HG02840 (cell line): ENCODE data around the gene CCDC169.

ENCODE experiments used
- ATAC-seq: cut with Tn5 transposase; IDR thresholded peaks from one replicate; pipeline ENCODE4 v1.9.1; 2021; ENCODE audit warnings: mild to moderate bottlenecking, moderate library complexity, moderate number of reproducible peaks; ENCODE audit not compliant: unreplicated experiment, low FRiP score

Gene CCDC169

DNA sequence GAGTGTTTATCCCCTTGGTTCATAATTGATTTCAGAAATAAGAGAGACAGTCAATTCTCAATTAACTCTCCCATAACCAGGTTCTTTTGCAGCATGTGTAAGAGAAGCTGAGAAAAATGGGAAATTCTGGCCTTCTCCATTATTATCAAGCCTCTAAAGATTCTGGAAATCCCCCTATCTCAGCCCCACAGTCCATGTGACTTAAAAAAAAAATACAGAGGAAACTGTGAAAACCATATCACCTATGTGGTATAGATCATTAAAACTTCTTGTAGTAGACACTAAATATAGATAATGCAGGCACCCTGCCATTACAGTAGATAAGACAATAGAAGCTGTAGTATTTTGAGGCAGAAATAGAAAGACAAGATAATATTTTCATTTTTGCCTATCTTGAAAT is 48.9 kb downstream of the CCDC169 start:
- ATAC-seq = no peak

DNA sequence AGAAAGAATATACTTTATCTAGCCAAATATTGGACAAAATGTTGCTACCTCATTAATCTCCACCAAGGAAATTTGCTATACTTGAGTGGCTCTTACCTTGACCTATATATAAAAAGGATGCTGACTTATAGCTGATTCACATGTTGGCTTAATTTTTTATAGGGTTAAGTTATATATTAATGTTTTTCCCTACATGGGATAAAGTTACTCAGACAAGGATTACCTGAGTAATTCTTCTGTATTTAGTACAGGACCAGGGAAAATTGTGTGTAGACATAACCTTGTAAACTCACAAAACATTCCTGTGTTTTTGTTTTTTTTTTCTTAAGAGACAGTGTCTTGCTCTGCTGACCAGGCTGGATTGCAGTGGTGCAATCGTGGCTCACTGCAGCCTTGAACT is 52.6 kb downstream of the CCDC169 start:
- no peak for ATAC-seq

DNA sequence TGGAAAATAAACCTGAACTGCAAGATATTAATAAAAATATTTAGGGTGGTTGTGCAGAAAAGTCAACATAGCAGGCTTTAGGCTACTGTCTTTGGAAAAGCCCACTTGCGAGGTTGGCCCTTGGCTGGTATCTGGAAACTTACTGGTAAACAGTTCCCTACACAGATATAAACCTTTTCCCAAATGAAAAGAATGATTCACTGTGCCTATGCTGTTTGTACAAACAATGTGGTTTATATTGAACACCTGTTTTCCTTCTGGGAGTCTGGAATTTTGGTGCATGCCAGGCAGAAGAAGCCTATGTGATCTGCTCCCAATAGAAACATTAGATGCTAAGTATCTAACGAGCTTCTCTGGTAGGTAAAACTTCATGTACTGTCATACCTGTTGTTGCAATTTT is 53.5 kb downstream of the CCDC169 start:
- no peak for ATAC-seq

DNA sequence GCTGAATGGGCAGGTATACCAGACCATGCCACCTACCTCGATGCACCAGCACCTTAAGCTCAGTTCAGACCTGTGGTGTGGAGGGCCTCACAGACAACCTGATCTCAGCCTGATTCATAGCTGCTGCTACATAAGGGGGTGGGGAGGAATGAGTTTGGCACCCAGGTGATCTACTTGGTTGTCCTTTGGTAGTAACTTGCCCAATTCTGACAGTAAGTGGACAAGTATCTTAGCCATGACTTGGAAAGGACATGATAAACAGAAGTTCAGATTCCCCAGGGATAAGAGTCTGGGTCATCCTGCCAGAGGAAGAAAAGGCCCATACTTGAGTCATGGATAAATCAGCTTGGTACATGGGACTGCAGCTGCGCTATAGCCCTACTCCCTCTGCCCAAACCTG is 54.9 kb downstream of the CCDC169 start:
- no peak for ATAC-seq

DNA sequence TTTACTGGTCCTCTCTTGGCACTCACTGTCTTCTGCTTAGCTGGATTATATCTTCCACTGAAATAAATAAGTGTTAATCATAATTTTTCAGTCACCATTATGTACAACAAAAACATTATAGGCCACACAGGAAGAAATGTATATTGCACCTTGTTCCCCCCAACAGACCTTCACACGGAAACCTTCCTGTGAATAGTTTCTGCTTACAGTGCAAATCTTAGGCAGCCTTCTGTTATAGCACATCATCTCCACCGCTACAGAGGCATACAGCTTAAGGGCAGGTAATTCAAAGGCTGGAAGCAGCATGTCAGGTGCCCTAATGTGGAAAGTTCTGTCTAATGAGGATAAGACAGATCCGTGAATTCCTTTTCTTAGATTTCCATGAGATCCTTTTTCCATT is 66.4 kb downstream of the CCDC169 start:
- ATAC-seq = no peak

DNA sequence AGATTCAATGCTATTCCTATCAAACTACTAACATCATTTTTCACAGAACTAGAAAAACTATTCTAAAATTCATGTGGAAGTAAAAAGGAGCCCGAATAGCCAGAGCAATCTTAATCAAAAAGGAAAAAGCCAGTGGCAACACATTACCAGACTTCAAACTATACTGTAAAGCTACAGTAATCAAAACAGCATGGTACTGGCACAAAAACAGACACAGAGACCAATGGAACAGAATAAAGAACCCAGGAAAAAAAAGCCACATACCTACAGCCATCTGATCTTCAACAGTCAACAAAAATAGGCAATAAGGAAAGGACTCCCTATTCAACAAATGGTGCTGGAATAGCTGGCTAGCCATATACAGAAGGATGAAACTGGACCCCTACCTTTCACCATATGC is 72.9 kb downstream of the CCDC169 start:
- no peak for ATAC-seq

DNA sequence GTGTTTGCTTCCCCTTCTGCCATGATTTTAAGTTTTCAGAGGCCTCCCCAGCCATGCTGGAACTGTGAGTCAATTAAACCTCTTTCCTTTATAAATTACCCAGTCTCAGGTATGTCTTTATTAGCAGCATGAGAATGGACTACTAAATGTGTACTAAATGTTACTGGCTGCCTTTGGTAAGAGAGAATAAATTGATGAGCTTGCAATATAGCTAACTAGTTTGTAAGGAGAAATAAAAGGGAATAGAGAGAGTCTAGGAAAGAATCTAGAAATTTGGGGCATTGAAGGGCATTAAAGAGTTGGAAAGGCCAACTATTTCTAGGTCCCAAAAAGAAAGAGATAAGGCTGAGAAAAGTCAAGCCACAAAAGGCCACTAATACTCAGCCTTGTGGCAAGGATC is 77.7 kb downstream of the CCDC169 start:
- no peak for ATAC-seq

DNA sequence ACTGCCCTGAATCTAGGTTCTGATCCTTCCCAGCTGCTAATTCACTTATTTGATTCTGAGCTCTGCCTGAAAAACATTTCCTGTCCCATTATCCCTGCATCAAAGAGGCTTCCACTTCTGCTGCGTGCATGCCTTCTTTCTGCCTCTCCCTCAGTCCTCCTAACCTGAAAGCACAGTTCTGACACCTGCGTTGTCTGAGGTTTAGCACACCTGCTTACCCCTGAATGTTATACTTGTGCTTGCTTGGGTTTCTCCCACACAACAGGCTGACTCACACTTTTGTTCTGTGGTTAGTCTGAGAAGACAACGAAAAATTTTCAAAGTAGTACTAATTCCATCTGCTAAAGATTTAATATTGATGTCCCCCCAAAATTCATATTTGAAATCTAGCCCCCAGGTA is 80.2 kb downstream of the CCDC169 start:
- no peak for ATAC-seq

DNA sequence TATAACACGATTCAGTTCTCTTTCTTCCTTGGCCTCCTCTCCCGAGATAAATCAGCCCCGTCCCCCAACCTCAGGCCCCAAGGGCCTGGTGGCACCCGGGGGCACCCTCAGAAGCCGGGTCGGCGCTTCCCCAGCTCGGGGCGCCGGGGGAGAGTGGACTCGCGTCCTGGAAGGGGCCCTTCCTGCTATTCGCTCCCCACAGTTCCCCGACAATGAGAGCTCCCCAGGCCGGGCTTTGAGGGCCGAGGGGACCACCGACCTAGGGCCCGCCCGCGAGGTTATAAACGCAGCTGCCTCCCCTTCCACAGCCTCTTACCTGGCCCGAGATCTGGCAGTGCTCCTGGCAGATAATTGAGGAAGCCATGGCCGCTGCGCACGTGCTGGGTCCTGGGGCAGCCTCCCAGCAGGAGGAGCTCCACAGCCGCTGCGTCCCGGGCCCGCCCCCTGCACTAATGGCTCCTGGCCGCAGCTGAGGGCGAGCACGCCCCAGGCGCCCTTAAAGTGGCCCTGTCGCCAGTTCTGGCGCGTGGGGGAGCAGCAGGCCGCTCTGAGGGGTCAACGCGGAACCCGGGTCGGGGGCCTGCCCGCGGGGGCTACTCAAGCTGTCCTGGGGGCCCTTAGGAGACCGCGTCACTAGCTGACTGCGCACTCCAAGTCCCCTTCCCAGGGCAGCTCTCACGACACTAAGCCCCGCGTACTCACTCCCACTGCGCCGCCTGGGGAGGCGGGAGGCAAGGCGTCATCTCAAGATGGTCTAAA is 83.3 kb downstream of the CCDC169 start, which contains the start of gene SOHLH2:
Gene SOHLH2 (minus strand): TSS at position 394 of the 759 bp plus-strand sequence. CDS start 30 bp downstream, at position 364.
- no peak for ATAC-seq

DNA sequence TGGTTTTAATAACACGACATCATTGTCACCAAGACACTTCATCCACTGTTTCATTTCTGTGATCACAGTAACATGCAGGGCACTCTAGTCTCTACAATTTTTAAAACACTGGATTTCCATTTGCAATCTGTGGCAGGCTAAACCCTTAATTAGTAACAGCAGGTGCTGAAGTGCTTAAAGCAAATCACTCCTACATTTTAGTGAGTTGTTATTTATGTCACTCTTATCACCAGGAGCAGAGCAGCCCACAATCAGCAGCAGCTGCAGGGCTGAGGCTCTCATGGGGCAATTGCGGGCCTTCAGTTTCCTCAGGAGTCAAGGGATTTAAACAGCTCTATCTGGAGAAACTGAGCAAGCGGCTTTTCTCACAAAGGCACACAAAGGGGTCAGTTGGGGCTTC is 84.8 kb downstream of the CCDC169 start:
- no peak for ATAC-seq

DNA sequence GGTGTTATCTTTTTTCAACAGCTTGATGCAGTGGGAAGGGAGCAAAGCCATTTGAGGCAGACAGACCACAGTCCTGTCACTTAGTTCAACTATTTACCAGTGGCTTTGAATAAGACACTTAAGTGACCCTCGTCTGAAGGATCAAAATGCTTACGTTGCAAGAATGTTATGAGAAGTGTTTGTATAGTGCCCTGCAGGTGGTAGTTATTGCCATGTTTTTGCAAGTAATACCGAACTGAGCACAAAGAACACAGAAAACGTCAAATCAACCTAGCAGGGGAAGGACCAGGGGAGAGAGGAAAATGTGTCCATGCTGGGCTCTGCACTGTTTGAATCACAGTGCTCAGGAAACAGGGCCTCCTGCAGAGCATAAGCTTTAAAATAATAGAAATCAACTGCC is 86.0 kb downstream of the CCDC169 start:
- no peak for ATAC-seq

DNA sequence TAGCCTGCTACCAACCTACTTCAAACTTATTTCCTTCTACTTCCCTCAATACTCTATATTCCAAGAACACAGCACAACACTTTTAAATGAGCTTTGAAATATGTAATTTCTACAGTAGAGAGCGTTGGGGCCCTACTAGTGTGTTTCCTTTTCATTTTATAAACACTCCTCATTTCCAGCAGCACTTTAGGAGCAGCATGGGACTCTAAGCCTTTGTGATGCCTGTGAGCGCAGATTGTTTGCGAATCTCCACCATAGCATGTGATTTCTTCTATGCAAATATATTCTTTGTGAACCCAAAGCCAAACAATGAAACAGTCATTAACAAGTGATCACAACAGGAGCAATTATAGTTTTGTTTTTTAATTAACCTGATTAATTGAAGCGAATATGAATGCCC is 86.9 kb downstream of the CCDC169 start:
- ATAC-seq = no peak

DNA sequence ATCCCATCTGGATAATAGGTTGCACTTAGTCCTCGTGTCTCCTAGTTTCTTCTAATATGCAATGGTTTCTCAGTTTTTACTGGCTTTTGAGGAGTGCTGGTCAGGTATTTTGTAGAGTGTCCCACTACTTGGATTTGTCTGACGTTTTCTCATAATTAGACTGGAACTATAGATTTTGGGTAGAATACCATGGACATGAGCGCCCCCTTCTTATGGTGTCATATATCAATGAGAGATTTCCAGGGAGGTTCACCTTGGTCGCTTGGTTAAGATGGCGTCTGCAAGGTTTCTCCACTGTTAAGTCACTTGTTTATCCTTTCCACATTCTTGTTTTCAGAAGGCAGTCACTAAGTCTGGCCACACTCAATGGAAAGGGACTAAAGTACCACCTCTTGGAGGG is 89.9 kb downstream of the CCDC169 start:
- no peak for ATAC-seq

DNA sequence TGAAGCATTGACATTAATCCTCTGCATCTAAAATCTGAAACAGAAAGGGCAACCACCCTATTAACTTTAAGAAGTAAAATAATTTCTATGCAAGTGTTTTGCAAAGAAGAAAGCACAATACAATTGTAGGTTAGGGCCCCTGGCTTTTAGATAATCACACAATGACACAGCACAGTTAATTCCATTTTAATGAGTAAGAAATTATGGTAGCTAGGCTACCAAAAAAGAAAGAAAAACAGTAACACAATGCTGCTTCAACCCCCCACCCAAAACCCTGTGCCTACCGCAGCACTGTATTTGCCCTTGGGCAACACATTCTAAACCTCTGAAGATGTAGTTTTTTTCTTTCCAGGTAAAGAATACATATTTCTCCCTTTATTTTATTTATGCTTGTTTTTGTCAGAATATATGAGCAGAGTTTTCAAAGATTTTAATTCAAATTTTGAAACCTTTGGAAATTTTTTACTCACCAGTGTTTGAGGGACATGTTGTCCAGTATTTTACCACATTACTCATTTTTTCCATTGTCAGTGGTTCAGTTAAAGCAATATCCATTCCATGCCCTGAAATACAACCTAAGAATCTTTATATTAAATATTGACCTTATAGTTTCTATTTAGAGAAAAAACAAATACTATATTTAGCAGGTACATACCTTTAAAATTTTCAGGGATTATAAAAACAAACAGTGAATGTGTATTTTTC is 104.3 kb downstream of the CCDC169 start:
- no peak for ATAC-seq

DNA sequence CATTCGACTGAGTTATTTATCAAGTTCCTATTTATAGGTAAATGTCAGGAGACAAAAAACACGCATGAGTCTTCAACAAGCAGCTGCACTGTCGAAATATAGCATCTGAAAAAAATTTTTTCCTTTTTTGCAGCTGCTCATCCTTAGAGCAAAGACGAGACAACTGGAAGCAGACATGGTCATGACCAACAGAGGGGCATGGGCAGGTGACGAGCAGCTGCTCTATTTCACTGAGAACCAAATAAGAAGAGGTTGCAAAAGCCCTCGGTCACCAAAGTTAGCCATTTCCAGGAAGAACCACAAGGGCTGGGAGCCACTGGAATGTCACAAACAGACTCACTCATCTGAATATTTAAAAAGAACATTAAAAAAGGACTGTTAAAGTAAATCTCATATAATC is 105.4 kb downstream of the CCDC169 start:
- ATAC-seq = no peak

DNA sequence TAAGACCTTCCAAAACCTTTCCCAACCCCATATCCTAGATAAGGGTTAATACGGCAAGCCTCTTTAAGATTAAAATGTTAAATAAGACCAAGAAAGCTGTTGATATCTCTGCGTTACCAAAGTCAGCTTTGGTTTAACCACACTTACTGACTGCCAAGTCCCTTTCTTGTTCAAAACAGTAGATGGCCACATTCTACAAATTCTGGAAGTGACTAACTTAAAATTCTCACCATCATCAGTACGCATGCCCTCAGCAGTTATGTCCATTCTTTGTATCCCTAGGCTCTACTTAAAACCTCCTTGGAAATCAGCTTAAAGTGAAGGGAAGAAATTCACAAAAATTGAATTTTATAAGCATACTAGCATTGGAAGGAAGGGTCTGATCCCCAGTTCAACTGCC is 106.8 kb downstream of the CCDC169 start:
- no peak for ATAC-seq

DNA sequence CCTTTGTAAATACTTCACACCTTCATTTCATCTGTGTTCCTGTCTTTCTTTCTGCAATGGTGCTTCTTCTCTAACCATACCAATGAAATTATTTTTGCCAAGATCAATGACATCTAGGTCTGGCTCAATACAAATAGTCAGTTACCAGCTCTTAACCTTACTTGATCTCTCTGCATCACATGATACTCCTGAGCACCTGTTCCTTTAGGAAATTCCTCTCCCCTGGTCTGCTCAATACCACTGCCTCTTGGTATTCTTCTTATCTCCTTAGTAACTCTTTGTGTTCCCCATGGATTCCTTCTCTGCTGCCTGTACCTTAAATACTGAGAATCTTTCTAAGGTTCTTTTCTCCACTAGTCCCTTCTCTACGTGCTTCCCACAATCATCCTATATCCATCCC is 109.2 kb downstream of the CCDC169 start:
- ATAC-seq = no peak

DNA sequence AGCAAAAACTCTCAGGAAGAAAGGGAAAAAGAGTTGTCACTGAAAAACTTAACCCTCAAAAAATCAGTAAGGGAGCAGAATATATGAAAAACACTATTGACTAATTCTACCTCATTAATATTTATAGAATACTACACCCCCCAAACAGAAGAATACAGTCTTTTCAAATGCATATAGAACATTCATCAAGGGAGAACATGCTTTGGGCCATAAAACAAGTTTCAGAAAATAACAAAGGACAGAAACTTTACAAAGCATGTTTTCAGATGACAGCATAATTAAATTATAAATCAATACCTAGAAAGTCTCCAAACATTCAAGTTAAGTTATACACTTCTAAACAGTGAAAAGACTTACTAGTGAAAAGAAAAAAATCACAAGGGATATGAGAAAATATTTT is 113.7 kb downstream of the CCDC169 start:
- no peak for ATAC-seq
